A549 treated with AZD9567 at 1 μM for 4 hours (cell line): Measurements from ENCODE around the gene TSPAN18. TPM values are rescaled to one million over a fixed set of nuclear protein-coding genes. Genes with fewer than 3 reads are reported as not detected.

Experiments
- total RNA-seq: library from RNA; stranded (reverse); fragments of 200-300 nt; extraction: Qiagen RNA extraction; gene quantifications from 5 replicates; pipeline ENCODE4 v1.2.3, GENCODE V29; 2022; ENCODE audit not compliant: insufficient read depth

The TSPAN18 gene
- 1.8 to 2.7 TPM (median 2.3 TPM) in 5 replicates for total RNA-seq

DNA sequence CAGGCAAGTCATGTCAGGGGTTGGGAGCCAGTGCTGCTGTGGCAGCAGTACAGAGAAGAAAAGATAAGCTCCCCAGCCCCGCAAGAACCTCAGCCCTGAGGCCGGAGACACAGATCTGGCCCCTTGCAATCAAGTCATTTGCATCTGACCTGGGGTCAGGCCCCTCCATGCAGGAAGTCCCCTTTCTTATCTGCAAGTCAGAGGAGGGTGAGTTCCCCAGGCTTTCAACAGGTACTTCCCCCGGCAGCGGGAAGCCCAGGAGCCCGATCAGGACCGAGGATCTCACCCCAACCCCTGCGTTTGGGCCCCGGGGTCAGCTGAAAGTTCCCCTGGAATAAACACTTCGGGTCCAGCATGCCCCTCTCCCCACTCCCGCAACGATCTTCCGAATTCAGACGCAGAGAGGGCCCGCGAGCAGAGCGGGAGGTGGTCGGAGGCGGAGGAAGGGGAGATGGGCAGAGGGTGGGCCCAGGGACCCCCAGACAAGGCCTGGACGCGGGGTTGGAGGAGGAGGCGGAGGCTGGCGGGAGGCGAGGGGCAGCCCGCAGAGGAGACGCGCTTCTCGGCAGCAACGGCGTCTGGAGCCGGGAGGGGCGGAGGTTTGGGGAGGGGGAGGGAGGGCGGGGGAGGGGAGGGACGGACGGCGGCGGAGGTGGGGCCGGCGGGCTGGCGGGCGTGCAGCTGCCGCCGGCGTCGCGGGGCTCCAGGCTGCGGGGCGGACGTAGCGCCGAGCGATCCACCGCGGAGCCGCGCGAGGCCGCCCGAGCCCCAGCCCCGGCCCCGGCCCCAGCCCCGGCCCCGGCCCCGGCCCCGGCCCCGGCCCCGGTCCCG is at the start of gene TSPAN18:
TSPAN18 (plus strand) TSS at position 680 of the 831 bp plus-strand sequence. CDS start 179,455 bp downstream, outside the sequence.

DNA sequence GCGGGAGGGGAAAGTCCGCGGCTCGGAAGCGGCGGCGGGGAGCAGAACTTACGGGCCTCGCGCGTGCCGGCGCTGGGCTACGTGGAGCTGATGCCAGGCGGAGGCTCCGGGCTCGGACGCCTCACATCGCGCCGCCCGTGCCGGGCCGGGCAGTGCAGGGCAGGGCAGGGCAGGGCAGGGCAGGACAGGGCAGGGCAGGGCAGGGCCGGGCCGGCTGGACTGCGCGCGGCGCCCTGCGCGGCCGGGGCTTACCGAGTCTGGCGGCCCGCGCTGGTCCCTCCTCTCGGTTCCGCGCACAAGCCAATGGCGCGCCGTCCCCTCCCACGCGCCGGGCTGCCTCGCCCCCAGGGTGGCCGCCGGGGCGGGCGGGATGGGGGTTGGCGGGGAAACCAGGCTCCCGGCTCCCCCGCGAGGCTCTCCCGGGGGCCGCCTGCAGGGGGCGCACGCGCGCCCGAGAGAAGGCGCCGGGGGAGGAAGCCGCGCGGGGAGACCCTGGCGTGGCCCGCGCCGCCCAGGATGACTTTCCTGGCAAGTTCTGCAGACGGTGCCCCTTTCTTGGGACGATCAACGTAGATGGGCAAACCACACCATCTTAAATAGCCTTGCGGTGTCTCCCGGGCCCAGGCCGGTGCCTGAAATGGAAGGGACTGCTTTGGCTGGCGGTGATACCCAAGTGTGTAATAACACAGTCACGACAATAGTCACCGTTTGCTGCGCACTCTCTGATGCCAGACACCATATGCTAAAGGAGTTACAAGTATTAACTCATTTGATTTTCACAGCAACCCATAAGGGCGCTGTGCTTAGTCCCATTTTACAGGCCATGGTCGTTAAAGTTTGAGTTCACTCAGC is 224.1 kb downstream of the TSPAN18 start, which contains the start of gene TP53I11:
TP53I11 (minus strand) TSS at position 259 of the 852 bp plus-strand sequence. CDS start 12,548 bp downstream, outside the sequence.

Other genes with a start within 250 kb of the TSPAN18 start
- gene CD82, start 161.3 kb upstream of the TSPAN18 start, total RNA-seq = 4.2 to 11.6 TPM (median 5.2 TPM) in 5 replicates
- gene TP53I11, start 223.9 kb downstream of the TSPAN18 start, total RNA-seq = 39.8 to 41.6 TPM (median 40.1 TPM) in 5 replicates